ENCODE measurements around the gene SLC39A10.
"Not testable (repeated sequence)": the region's sequence is repeated elsewhere in the genome, so short reads cannot be mapped to it uniquely, and the experiment has no call there.

The SLC39A10 gene

GRCh38 chr2:195636890-195637289, 20.1 kb upstream of the SLC39A10 start:
- no peaks in the 10 kb centered on the region for H3K36me3 Mint-ChIP-seq (ENCODE audit: low read depth)
- peaks cover 9% of the 10 kb centered on the region for H3K4me1 Mint-ChIP-seq (ENCODE audit: low read depth)
- no peaks in the 10 kb centered on the region for H3K9me3 Mint-ChIP-seq
- no peak overlapping the region for H3K4me3 Mint-ChIP-seq
- DNase-seq (ENCODE audit: low spot score): no peak
- no peaks in the 10 kb centered on the region for H3K27me3 Mint-ChIP-seq (ENCODE audit: low read depth)
- H3K27ac Mint-ChIP-seq: no peak overlapping the region

GRCh38 chr2:195638750-195639149, 18.3 kb upstream of the SLC39A10 start:
- Mint-ChIP-seq H3K4me1 (ENCODE audit: low read depth) (peaks cover 4% of the 10 kb centered on the region), H3K36me3 (ENCODE audit: low read depth) (no peaks in the 10 kb centered on the region), H3K27me3 (ENCODE audit: low read depth) (no peaks in the 10 kb centered on the region), H3K27ac (no peak overlapping the region), H3K9me3 (no peaks in the 10 kb centered on the region), H3K4me3 (no peak overlapping the region)
- no peak for DNase-seq (ENCODE audit: low spot score)

- no peaks in the 10 kb centered on the region for H3K27me3 Mint-ChIP-seq (ENCODE audit: low read depth)
- H3K36me3 Mint-ChIP-seq (ENCODE audit: low read depth): no peaks in the 10 kb centered on the region
- no peak overlapping the region for H3K27ac Mint-ChIP-seq
- no peak overlapping the region for H3K4me3 Mint-ChIP-seq
- no peak for DNase-seq (ENCODE audit: low spot score)
- H3K4me1 Mint-ChIP-seq (ENCODE audit: low read depth): peaks cover 5% of the 10 kb centered on the region
- no peaks in the 10 kb centered on the region for H3K9me3 Mint-ChIP-seq
These were observed 17.7 kb upstream of the SLC39A10 start for GRCh38 chr2:195639238-195639858.

- Mint-ChIP-seq H3K4me3 (no peak overlapping the region), H3K4me1 (ENCODE audit: low read depth) (peaks cover 5% of the 10 kb centered on the region), H3K27ac (no peak overlapping the region), H3K36me3 (ENCODE audit: low read depth) (no peaks in the 10 kb centered on the region), H3K27me3 (ENCODE audit: low read depth) (no peaks in the 10 kb centered on the region), H3K9me3 (no peaks in the 10 kb centered on the region)
- no peak for DNase-seq (ENCODE audit: low spot score)
These were observed 17.1 kb upstream of the SLC39A10 start for GRCh38 chr2:195639959-195640358.

GRCh38 chr2:195642027-195642678, 14.9 kb upstream of the SLC39A10 start:
- no peak overlapping the region for H3K4me3 Mint-ChIP-seq
- no peaks in the 10 kb centered on the region for H3K9me3 Mint-ChIP-seq
- peaks cover 16% of the 10 kb centered on the region for H3K4me1 Mint-ChIP-seq (ENCODE audit: low read depth)
- DNase-seq (ENCODE audit: low spot score): no peak
- no peaks in the 10 kb centered on the region for H3K36me3 Mint-ChIP-seq (ENCODE audit: low read depth)
- no peak overlapping the region for H3K27ac Mint-ChIP-seq
- H3K27me3 Mint-ChIP-seq (ENCODE audit: low read depth): no peaks in the 10 kb centered on the region

GRCh38 chr2:195642679-195643068, 14.4 kb upstream of the SLC39A10 start:
- DNase-seq (ENCODE audit: low spot score): no peak
- Mint-ChIP-seq H3K4me1 (ENCODE audit: low read depth) (peaks cover 17% of the 10 kb centered on the region), H3K9me3 (no peaks in the 10 kb centered on the region), H3K36me3 (ENCODE audit: low read depth) (no peaks in the 10 kb centered on the region), H3K27ac (no peak overlapping the region), H3K4me3 (no peak overlapping the region), H3K27me3 (ENCODE audit: low read depth) (no peaks in the 10 kb centered on the region)

GRCh38 chr2:195644708-195645107, 12.3 kb upstream of the SLC39A10 start:
- H3K36me3 Mint-ChIP-seq (ENCODE audit: low read depth); H3K27me3 Mint-ChIP-seq (ENCODE audit: low read depth); DNase-seq (ENCODE audit: low spot score); H3K9me3 Mint-ChIP-seq; H3K4me3 Mint-ChIP-seq; H3K27ac Mint-ChIP-seq: not testable (repeated sequence)
- H3K4me1 Mint-ChIP-seq (ENCODE audit: low read depth): peaks cover 24% of the 10 kb centered on the region

- no peaks in the 10 kb centered on the region for H3K36me3 Mint-ChIP-seq (ENCODE audit: low read depth)
- DNase-seq (ENCODE audit: low spot score): no peak
- H3K27ac Mint-ChIP-seq: no peak overlapping the region
- H3K4me3 Mint-ChIP-seq: no peak overlapping the region
- H3K9me3 Mint-ChIP-seq: no peaks in the 10 kb centered on the region
- H3K4me1 Mint-ChIP-seq (ENCODE audit: low read depth): peaks cover 24% of the 10 kb centered on the region
- no peaks in the 10 kb centered on the region for H3K27me3 Mint-ChIP-seq (ENCODE audit: low read depth)
These were observed 11.6 kb upstream of the SLC39A10 start for GRCh38 chr2:195645413-195645812.

- no peaks in the 10 kb centered on the region for H3K36me3 Mint-ChIP-seq (ENCODE audit: low read depth)
- no peak for DNase-seq (ENCODE audit: low spot score)
- H3K27me3 Mint-ChIP-seq (ENCODE audit: low read depth): no peaks in the 10 kb centered on the region
- no peaks in the 10 kb centered on the region for H3K9me3 Mint-ChIP-seq
- H3K4me3 Mint-ChIP-seq: no peak overlapping the region
- H3K4me1 Mint-ChIP-seq (ENCODE audit: low read depth): peaks cover 22% of the 10 kb centered on the region
- H3K27ac Mint-ChIP-seq: no peak overlapping the region
These were observed 10.6 kb upstream of the SLC39A10 start for GRCh38 chr2:195646424-195646823.

GRCh38 chr2:195647302-195647701, 9.7 kb upstream of the SLC39A10 start:
- Mint-ChIP-seq H3K4me1 (ENCODE audit: low read depth) (peaks cover 22% of the 10 kb centered on the region), H3K9me3 (no peaks in the 10 kb centered on the region), H3K27ac (no peak overlapping the region), H3K36me3 (ENCODE audit: low read depth) (no peaks in the 10 kb centered on the region), H3K4me3 (no peak overlapping the region), H3K27me3 (ENCODE audit: low read depth) (no peaks in the 10 kb centered on the region)
- DNase-seq (ENCODE audit: low spot score): no peak

GRCh38 chr2:195648370-195648769, 8.7 kb upstream of the SLC39A10 start:
- DNase-seq (ENCODE audit: low spot score); H3K36me3 Mint-ChIP-seq (ENCODE audit: low read depth); H3K27me3 Mint-ChIP-seq (ENCODE audit: low read depth); H3K27ac Mint-ChIP-seq; H3K9me3 Mint-ChIP-seq: not testable (repeated sequence)
- peak overlapping the region; percentile 74 for H3K4me3 Mint-ChIP-seq
- H3K4me1 Mint-ChIP-seq (ENCODE audit: low read depth): peaks cover 21% of the 10 kb centered on the region

GRCh38 chr2:195648787-195649186, 8.2 kb upstream of the SLC39A10 start:
- DNase-seq (ENCODE audit: low spot score): no peak
- no peaks in the 10 kb centered on the region for H3K9me3 Mint-ChIP-seq
- H3K27ac Mint-ChIP-seq: peak overlapping the region; percentile 66
- H3K4me1 Mint-ChIP-seq (ENCODE audit: low read depth): peaks cover 20% of the 10 kb centered on the region
- peak overlapping the region; percentile 74 for H3K4me3 Mint-ChIP-seq
- H3K27me3 Mint-ChIP-seq (ENCODE audit: low read depth): no peaks in the 10 kb centered on the region
- H3K36me3 Mint-ChIP-seq (ENCODE audit: low read depth): no peaks in the 10 kb centered on the region

GRCh38 chr2:195649629-195650190, 7.3 kb upstream of the SLC39A10 start:
- Mint-ChIP-seq H3K4me1 (ENCODE audit: low read depth) (peaks cover 19% of the 10 kb centered on the region), H3K4me3 (no peak overlapping the region)

GRCh38 chr2:195651046-195651445, 6.0 kb upstream of the SLC39A10 start:
- Mint-ChIP-seq H3K4me1 (ENCODE audit: low read depth) (peaks cover 17% of the 10 kb centered on the region), H3K36me3 (ENCODE audit: low read depth) (no peaks in the 10 kb centered on the region), H3K27me3 (ENCODE audit: low read depth) (no peaks in the 10 kb centered on the region), H3K27ac (no peak overlapping the region), H3K9me3 (no peaks in the 10 kb centered on the region), H3K4me3 (no peak overlapping the region)
- no peak for DNase-seq (ENCODE audit: low spot score)

More at GRCh38 chr2:195649629-195650190, 7.3 kb upstream of the SLC39A10 start:
- Mint-ChIP-seq H3K36me3 (ENCODE audit: low read depth) (no peaks in the 10 kb centered on the region), H3K9me3 (no peaks in the 10 kb centered on the region), H3K27me3 (ENCODE audit: low read depth) (no peaks in the 10 kb centered on the region), H3K27ac (no peak overlapping the region)
- DNase-seq (ENCODE audit: low spot score): no peak
